HepG2 (cell line): ENCODE data around the gene XPO5. TPM values are rescaled to one million over a fixed set of nuclear protein-coding genes. Genes with fewer than 3 reads are reported as not detected.

Source experiments
- ARNT2 ChIP-seq: sonication (generic); formaldehyde crosslinking; IDR thresholded peaks from 2 replicates; pipeline ENCODE4 v1.8.0; 2022; ENCODE audit warnings: mild to moderate bottlenecking, low read depth, missing genetic modification reagents, moderate library complexity
- HMG20A ChIP-seq: IDR thresholded peaks from 2 replicates; pipeline ENCODE4 v1.6.1; 2016; ENCODE audit warnings: borderline replicate concordance
- LCORL ChIP-seq, 2 experiments: fragments of 450-650 bp in 1 of 2; sonication (generic) in 1 of 2; formaldehyde crosslinking in 1 of 2; IDR thresholded peaks; 2 replicates each; pipeline versions ENCODE4 v1.5.0 to v1.6.1; 2017 to 2020; ENCODE audit warnings: antibody characterized with exemption in 1 of 2, missing genetic modification reagents in 1 of 2
- NR2F6 ChIP-seq, 2 experiments: IDR thresholded peaks; 2 replicates each; pipeline ENCODE4 v1.6.1; 2016; ENCODE audit warnings: antibody characterized with exemption in 1 of 2, mild to moderate bottlenecking in 1 of 2
- SCMH1 ChIP-seq: sonication (generic); formaldehyde crosslinking; IDR thresholded peaks from 2 replicates; pipeline ENCODE4 v1.9.0; 2021; ENCODE audit warnings: missing genetic modification reagents, mild to moderate bottlenecking, borderline replicate concordance
- TARDBP ChIP-seq: sonication (generic); formaldehyde crosslinking; IDR thresholded peaks from 2 replicates; pipeline ENCODE4 v1.8.0; 2022; ENCODE audit warnings: mild to moderate bottlenecking, missing genetic modification reagents
- TP53 ChIP-seq: sonication (generic); formaldehyde crosslinking; conservative IDR thresholded peaks from 2 replicates; pipeline ENCODE4 v1.4.0; 2020; ENCODE audit warnings: missing genetic modification reagents
- ZFP36L2 ChIP-seq: sonication (generic); formaldehyde crosslinking; IDR thresholded peaks from 2 replicates; pipeline ENCODE4 v1.4.0; 2020; ENCODE audit warnings: missing genetic modification reagents
- ZIK1 ChIP-seq: sonication (generic); formaldehyde crosslinking; IDR thresholded peaks from 2 replicates; pipeline ENCODE4 v1.5.0; 2020; ENCODE audit warnings: mild to moderate bottlenecking, low read depth, missing genetic modification reagents, borderline replicate concordance
- ZMAT3 ChIP-seq: sonication (generic); formaldehyde crosslinking; conservative IDR thresholded peaks from 2 replicates; pipeline ENCODE4 v1.7.0; 2021; ENCODE audit warnings: missing genetic modification reagents
- ZMYM2 ChIP-seq: sonication (generic); formaldehyde crosslinking; IDR thresholded peaks from 2 replicates; pipeline ENCODE4 v1.8.0; 2022; ENCODE audit warnings: mild to moderate bottlenecking, missing genetic modification reagents
- ZNF263 ChIP-seq: sonication (generic); formaldehyde crosslinking; IDR thresholded peaks from 2 replicates; pipeline ENCODE4 v1.4.0; 2020; ENCODE audit warnings: missing genetic modification reagents
- ZNF282 ChIP-seq: fragments of 450-650 bp; IDR thresholded peaks from 2 replicates; pipeline ENCODE4 v1.6.1; 2018; ENCODE audit not compliant: partially characterized antibody
- ZNF382 ChIP-seq: sonication (generic); formaldehyde crosslinking; IDR thresholded peaks from 2 replicates; pipeline ENCODE4 v1.5.0; 2020; ENCODE audit warnings: missing genetic modification reagents, mild to moderate bottlenecking, borderline replicate concordance
- ZNF615 ChIP-seq: sonication (generic); formaldehyde crosslinking; IDR thresholded peaks from 2 replicates; pipeline ENCODE4 v1.5.0; 2020; ENCODE audit warnings: mild to moderate bottlenecking, missing genetic modification reagents, borderline replicate concordance
- ZNF709 ChIP-seq: sonication (generic); formaldehyde crosslinking; IDR thresholded peaks from 2 replicates; pipeline ENCODE4 v1.5.0; 2020; ENCODE audit warnings: mild to moderate bottlenecking, missing genetic modification reagents
- ZNF850 ChIP-seq: sonication (generic); formaldehyde crosslinking; conservative IDR thresholded peaks from 2 replicates; pipeline ENCODE4 v1.9.0; 2021; ENCODE audit warnings: mild to moderate bottlenecking, missing genetic modification reagents
- ZSCAN9 ChIP-seq: IDR thresholded peaks from 2 replicates; pipeline ENCODE4 v1.6.1; 2016; ENCODE audit warnings: borderline replicate concordance
- polyA plus RNA-seq, 8 experiments: library from polyadenylated mRNA; depleted of rRNA in 3 of 8; stranded (reverse) in 7 of 8; unstranded in 1 of 8; fragments of >200 nt; fragmentation: Illumina TruSeq in 4 of 8; extraction: Trizol in 4 of 8; gene quantifications; 2 replicates each; pipeline versions ENCODE4 v1.2.1 to v1.2.3, GENCODE V29; 2011 to 2016; ENCODE audit warnings: low read depth in 4 of 8, missing spikeins in 1 of 8, mixed read lengths in 1 of 8; ENCODE audit not compliant: insufficient read depth in 1 of 8
- total RNA-seq, 5 experiments: library from RNA; depleted of rRNA; stranded (reverse); fragments of >200 nt; fragmentation: Illumina TruSeq; extraction: Trizol; gene quantifications; 2 replicates each; pipeline ENCODE4 v1.2.3, GENCODE V29; 2016; ENCODE audit warnings: low read depth in 1 of 5
- TF ChIP-seq, protein P1 (sequence below): sonication (generic); formaldehyde crosslinking; conservative IDR thresholded peaks from 2 replicates; pipeline ENCODE4 v1.8.0; 2022; ENCODE audit warnings: mild to moderate bottlenecking, moderate library complexity, missing genetic modification reagents
- TF ChIP-seq, protein P2 (sequence below): sonication (generic); formaldehyde crosslinking; IDR thresholded peaks from 2 replicates; pipeline ENCODE4 v1.4.0; 2020; ENCODE audit warnings: mild to moderate bottlenecking, missing genetic modification reagents
- TF ChIP-seq, protein P3 (sequence below): sonication (generic); formaldehyde crosslinking; IDR thresholded peaks from 2 replicates; pipeline ENCODE4 v1.9.0; 2021; ENCODE audit warnings: missing genetic modification reagents, borderline replicate concordance

The XPO5 gene
- total and polyA plus RNA-seq, 2 of the 13 experiments (the other 11 are each of a cell fraction or from before 2014, with no cell fraction given), result 52.2 to 68.0 TPM

DNA sequence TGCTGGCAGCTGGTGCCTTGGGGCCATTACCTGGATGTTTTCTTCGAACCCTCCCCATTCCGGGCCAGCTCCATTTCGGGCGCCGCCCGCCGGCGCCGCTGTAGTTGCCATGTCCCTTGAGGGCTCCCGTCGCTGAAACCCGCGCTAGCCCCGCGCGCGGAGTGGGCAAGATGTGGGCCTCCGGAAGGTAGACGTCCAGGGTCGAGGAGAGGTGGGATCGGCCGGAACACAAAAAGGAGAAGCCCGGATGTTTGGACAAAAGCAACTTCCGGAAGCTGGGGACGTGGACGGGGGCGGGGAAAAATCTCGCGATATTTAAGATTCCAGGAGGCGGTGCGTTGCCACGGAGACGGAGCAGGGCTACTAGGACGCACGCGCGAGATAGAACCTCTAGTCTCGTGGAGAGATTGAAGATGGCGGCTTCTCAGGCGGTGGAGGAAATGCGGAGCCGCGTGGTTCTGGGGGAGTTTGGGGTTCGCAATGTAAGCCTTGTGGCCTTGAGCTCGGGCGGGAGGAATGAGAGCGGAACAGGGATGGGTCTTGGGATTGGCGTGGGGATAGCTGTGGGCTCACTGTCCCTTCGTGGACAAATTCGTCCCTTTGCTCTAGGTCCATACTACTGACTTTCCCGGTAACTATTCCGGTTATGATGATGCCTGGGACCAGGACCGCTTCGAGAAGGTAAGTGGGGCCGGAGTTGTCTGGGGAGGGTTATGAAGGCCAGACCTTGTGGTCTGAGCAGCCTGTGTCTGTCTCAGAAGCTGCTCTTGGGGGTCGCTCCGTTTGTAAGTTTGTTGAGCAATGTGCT, 58.9 kb downstream of the XPO5 start, which contains the start of the genes POLR1C and YIPF3 (continued):
- TF ChIP-seq, protein P1, sequence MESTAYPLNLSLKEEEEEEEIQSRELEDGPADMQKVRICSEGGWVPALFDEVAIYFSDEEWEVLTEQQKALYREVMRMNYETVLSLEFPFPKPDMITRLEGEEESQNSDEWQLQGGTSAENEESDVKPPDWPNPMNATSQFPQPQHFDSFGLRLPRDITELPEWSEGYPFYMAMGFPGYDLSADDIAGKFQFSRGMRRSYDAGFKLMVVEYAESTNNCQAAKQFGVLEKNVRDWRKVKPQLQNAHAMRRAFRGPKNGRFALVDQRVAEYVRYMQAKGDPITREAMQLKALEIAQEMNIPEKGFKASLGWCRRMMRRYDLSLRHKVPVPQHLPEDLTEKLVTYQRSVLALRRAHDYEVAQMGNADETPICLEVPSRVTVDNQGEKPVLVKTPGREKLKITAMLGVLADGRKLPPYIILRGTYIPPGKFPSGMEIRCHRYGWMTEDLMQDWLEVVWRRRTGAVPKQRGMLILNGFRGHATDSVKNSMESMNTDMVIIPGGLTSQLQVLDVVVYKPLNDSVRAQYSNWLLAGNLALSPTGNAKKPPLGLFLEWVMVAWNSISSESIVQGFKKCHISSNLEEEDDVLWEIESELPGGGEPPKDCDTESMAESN, result peak; percentile 91
- 0 out of 2 replicates have a peak, but pooled peaks have one; percentile 70 for TF ChIP-seq ZNF709
- TF ChIP-seq ZNF282, result no peak
- 0 out of 2 replicates have a peak, but pooled peaks have one; percentile 61 for TF ChIP-seq ZFP36L2 (CRISPR knock-in tag)
- no peak for TF ChIP-seq ZNF615 (CRISPR knock-in tag)
- TF ChIP-seq, protein P2, sequence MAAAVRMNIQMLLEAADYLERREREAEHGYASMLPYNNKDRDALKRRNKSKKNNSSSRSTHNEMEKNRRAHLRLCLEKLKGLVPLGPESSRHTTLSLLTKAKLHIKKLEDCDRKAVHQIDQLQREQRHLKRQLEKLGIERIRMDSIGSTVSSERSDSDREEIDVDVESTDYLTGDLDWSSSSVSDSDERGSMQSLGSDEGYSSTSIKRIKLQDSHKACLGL (CRISPR knock-in tag), result peak; percentile 83; the same call in 1 of the 2 replicates
- TF ChIP-seq NR2F6 (IDR thresholded peaks at IDR 0.05), result 0 out of 2 replicates have a peak, but pooled peaks have one; percentile 25
- peak; percentile 24; the same call in 1 of the 2 replicates for TF ChIP-seq NR2F6 (CRISPR knock-in tag; IDR thresholded peaks at IDR 0.05)
- no peak for TF ChIP-seq ZNF382 (CRISPR knock-in tag)
- TF ChIP-seq ZNF263 (CRISPR knock-in tag), result 0 out of 2 replicates have a peak, but pooled peaks have one; percentile 31
- TF ChIP-seq ZNF850 (CRISPR knock-in tag), result no peak
- TF ChIP-seq ZIK1 (CRISPR knock-in tag), result 0 out of 2 replicates have a peak, but pooled peaks have one; percentile 10
- TF ChIP-seq ARNT2 (CRISPR knock-in tag), result peak; percentile 93
- no peak for TF ChIP-seq SCMH1 (CRISPR knock-in tag)
- TF ChIP-seq LCORL (IDR thresholded peaks at IDR 0.05), result no peak
- no peak; the same call in 1 of the 2 replicates for TF ChIP-seq LCORL (CRISPR knock-in tag; IDR thresholded peaks at IDR 0.05)
- TF ChIP-seq HMG20A, result no peak
- peak; percentile 86; the same call in 1 of the 2 replicates for TF ChIP-seq TARDBP (CRISPR knock-in tag)
- TF ChIP-seq ZMYM2 (CRISPR knock-in tag), result peak; percentile 71; the same call in 1 of the 2 replicates
- no peak for TF ChIP-seq TP53
- no peak for TF ChIP-seq ZMAT3 (CRISPR knock-in tag)
- TF ChIP-seq ZSCAN9, result peak; percentile 90
- TF ChIP-seq, protein P3, sequence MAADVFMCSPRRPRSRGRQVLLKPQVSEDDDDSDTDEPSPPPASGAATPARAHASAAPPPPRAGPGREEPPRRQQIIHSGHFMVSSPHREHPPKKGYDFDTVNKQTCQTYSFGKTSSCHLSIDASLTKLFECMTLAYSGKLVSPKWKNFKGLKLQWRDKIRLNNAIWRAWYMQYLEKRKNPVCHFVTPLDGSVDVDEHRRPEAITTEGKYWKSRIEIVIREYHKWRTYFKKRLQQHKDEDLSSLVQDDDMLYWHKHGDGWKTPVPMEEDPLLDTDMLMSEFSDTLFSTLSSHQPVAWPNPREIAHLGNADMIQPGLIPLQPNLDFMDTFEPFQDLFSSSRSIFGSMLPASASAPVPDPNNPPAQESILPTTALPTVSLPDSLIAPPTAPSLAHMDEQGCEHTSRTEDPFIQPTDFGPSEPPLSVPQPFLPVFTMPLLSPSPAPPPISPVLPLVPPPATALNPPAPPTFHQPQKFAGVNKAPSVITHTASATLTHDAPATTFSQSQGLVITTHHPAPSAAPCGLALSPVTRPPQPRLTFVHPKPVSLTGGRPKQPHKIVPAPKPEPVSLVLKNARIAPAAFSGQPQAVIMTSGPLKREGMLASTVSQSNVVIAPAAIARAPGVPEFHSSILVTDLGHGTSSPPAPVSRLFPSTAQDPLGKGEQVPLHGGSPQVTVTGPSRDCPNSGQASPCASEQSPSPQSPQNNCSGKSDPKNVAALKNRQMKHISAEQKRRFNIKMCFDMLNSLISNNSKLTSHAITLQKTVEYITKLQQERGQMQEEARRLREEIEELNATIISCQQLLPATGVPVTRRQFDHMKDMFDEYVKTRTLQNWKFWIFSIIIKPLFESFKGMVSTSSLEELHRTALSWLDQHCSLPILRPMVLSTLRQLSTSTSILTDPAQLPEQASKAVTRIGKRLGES (CRISPR knock-in tag), result peak; percentile 48
